ENCODE data around the gene NPIPB5.
"Not testable (repeated sequence)": the region's sequence is repeated elsewhere in the genome, so short reads cannot be mapped to it uniquely, and the experiment has no call there.

NPIPB5 gene

GRCh38 chr16:22510591-22510990 is at the start of gene NPIPB5:
NPIPB5 (plus strand) TSS chr16:22510891; CDS start chr16:22513802, 2,911 bp downstream.
- not testable (repeated sequence) for DNase-seq

DNA sequence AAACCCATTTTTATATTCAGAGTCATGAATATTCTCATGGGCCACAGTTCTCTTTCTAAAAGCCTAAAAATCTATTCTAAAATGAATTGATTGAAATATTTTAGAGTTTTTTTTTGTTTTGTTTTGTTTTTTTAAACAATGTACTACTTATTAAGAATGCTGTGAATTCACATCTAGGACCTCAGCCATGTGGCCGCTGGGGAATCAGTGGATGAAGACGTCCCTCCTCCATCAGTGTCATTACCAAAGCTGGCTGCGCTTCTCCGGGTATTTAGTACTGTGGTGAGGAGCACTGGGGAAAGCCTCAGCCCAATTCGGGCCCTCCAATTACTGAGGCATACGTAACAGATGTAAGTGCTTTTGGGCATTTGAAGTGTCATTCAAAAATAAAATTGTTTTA is 41.8 kb upstream of the NPIPB5 start:
- not testable (repeated sequence) for DNase-seq

GRCh38 chr16:22537996-22538395 is 27.3 kb downstream of the NPIPB5 start:
- not testable (repeated sequence) for DNase-seq

- not testable (repeated sequence) for DNase-seq
Observed at GRCh38 chr16:22544809-22545208, 34.1 kb downstream of the NPIPB5 start.

- DNase-seq, result not testable (repeated sequence)
Observed at GRCh38 chr16:22546630-22547029, 35.9 kb downstream of the NPIPB5 start.

DNA sequence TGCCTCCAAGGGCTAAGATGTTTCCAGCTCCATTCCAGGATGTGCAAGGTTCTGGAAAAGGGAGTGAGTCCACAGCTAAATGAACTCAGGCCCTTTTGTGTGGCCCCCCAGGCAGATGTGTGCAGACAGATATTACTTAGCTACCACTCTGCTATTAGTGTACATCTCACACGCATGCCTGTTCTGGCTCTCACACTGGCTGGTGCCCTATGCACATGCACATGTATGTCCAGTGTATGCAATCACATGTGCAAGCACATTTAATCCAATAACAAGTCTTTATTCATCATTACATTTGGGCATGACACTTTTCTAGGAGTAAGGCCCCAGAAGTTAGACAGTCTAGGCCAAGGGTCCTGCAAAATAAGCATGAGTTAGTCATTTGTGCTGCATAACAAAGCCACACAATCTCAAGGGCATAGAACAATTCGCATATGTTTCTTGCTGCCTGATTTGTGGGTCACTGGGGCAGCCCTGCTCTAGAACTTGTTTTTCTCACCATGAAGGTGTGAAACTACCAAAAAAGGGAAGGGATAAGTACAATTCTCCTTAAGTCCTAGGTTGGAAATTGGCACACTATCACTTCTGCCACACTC is 36.6 kb downstream of the NPIPB5 start:
- DNase-seq, result not testable (repeated sequence)

DNA sequence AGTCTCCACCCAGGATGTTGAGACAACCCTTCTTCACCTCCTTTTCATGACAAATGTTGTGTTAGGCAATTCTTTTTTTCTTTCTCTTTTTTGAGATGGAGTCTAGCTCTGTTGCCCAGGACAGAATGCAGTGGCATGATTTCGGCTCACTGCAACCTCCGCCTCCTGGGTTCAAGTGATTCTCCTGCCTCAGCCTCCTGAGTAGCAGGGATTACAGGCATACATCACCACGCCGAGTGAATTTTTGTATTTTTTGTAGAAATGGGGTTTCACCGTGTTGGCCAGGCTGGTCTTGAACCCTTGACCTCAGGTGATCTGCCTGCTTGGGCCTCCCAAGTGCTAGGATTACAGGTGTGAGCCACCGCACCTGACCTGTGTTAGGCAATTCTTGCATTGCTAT is 39.2 kb downstream of the NPIPB5 start:
- not testable (repeated sequence) for DNase-seq

- not testable (repeated sequence) for DNase-seq
Observed at GRCh38 chr16:22551143-22551542, 40.5 kb downstream of the NPIPB5 start.

DNA sequence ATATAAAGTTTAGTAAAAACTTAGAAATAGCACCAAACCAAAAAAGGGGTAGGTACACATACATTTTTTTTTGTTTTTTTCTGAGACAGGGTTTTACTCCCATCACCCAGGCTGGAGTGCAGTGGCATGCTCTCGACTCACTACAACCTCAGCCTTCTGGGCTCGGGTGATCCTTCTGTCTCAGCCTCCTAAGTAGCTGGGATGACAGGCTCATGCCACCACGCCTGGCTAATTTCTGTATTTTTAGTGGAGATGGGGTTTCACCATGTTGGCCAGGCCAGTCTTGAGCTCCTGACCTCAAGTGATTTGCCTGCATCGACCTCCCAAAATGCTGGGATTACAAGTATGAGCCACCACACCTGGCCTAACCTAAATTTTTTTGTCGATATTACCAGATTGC is 41.0 kb downstream of the NPIPB5 start:
- DNase-seq, result not testable (repeated sequence)

DNA sequence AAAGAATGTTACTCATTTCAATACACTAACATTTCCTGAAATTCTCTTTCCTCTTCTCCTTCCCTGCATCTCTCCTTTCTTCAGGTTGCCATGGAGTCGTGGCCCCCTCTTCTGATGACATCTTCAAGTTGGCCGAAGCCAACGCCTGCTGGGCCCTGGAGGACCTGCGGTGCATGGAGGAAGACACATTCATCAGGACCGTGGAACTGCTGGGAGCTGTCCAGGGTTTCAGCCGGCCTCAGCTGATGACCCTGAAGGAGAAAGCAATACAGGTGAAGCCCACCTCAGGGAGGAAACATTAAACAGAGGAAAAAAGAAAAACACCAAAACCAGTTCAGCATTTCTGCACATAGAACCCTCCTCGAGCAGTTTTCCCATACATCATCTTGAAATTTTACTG is 46.1 kb downstream of the NPIPB5 start:
- DNase-seq, result not testable (repeated sequence)
